Activated CD4-positive, alpha-beta memory T cell treated with anti-CD3 and anti-CD28 coated beads, Interleukin-2, amount 10 ng/mL, durations not matched to agents 7 days and 5 days (primary cell): Measurements from ENCODE around the gene LNPK. TPM values are rescaled to one million over a fixed set of nuclear protein-coding genes. Genes with fewer than 3 reads are reported as not detected.

ENCODE experiments used
- CTCF ChIA-PET: fragments of 350-600 bp; sonication (Branson Sonifier 250); formaldehyde crosslinking; loops from one replicate; lab custom pipeline; 2021; ENCODE audit warnings: antibody characterized with exemption, inconsistent platforms; lab: Charles Lee
- POLR2A ChIA-PET: fragments of 350-600 bp; sonication (Branson Sonifier 250); formaldehyde crosslinking; loops from one replicate; lab custom pipeline; 2021; ENCODE audit warnings: antibody characterized with exemption; lab: Charles Lee
- DNase-seq: peaks from one replicate; pipeline ENCODE4 v3.0.0-alpha.2; 2020
- H3K27ac Mint-ChIP-seq: one replicate; pipeline ENCODE4 v1.8.0; 2021; ENCODE audit warnings: mild to moderate bottlenecking, mixed read lengths
- H3K27me3 Mint-ChIP-seq: one replicate; pipeline ENCODE4 v1.8.0; 2021; ENCODE audit warnings: mixed read lengths
- H3K36me3 Mint-ChIP-seq: one replicate; pipeline ENCODE4 v1.8.0; 2021; ENCODE audit warnings: low read depth, mixed read lengths
- H3K4me1 Mint-ChIP-seq: one replicate; pipeline ENCODE4 v1.8.0; 2021; ENCODE audit warnings: mixed read lengths
- H3K4me3 Mint-ChIP-seq: one replicate; pipeline ENCODE4 v1.8.0; 2021; ENCODE audit warnings: mild to moderate bottlenecking, mixed read lengths
- H3K9me3 Mint-ChIP-seq: one replicate; pipeline ENCODE4 v1.8.0; 2021; ENCODE audit warnings: mixed read lengths
- total RNA-seq, 2 experiments: library from RNA; stranded (reverse); gene quantifications; one replicate each; pipeline ENCODE4 v1.2.3, GENCODE V29; 2021

LNPK gene
- total RNA-seq, 2 experiments from 2014 or later = 43.5 to 48.7 TPM

DNA sequence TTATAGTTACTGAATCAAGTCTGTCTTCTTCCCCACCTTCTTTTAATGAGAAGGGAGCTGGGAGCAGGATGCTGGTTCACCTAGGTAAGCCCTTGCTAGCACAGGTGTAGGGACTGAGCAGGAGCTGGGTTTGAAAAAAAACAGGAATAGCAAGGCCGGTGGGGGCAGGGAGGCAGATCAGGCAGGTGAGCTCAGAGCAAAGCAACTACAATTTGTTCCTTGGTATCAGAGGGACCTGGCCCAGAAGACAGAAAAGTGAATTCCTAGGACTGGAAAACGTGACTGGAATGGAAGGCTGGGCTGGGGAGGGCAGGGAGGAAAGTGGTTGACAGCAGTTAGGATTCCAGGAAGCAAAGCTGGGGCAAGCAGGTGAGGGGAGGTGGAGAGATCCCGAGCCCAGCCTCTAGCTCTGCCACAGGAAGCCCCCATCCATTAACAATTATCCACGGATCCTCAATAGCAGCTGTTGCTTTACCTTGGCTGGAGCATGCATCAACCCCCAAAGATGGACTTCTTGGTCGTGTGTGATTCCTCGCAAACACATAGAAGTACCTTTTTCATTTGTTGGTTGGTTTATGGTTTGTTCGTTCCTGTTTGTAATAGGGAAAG, 118.4 kb downstream of the LNPK start:
- DNase-seq = no peak
- POLR2A ChIA-PET = no interaction called here
- Mint-ChIP-seq H3K27ac (no peak overlapping the region), H3K27me3 (peaks cover 7% of the 10 kb centered on the region), H3K9me3 (no peaks in the 10 kb centered on the region), H3K4me3 (no peak overlapping the region), H3K36me3 (no peaks in the 10 kb centered on the region), H3K4me1 (no peaks in the 10 kb centered on the region)
- CTCF ChIA-PET = no interaction called here

DNA sequence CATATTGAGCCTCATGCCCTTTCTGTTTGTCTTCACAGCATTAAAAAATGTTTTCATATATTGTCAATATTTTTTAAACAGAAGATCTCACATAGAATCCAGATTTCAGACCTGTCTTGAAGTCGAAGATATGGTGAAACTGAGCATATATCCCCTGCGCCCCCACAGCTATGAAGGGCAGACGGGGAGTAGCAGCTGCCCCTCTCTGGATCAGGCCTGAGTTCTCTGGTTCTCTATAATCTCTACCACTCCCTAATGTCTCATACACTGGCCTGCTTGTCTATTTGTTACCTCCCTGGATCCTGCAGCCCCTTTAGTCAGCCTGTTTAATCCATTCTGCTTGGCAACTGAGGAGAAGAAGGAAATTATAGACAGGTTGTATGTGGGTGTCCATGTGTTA, 122.4 kb downstream of the LNPK start:
- Mint-ChIP-seq H3K4me3 (no peak overlapping the region), H3K27ac (no peak overlapping the region), H3K36me3 (no peaks in the 10 kb centered on the region), H3K9me3 (no peaks in the 10 kb centered on the region), H3K27me3 (peaks cover 2% of the 10 kb centered on the region), H3K4me1 (no peaks in the 10 kb centered on the region)
- POLR2A ChIA-PET = no interaction called here
- DNase-seq = no peak
- CTCF ChIA-PET = no interaction called here

DNA sequence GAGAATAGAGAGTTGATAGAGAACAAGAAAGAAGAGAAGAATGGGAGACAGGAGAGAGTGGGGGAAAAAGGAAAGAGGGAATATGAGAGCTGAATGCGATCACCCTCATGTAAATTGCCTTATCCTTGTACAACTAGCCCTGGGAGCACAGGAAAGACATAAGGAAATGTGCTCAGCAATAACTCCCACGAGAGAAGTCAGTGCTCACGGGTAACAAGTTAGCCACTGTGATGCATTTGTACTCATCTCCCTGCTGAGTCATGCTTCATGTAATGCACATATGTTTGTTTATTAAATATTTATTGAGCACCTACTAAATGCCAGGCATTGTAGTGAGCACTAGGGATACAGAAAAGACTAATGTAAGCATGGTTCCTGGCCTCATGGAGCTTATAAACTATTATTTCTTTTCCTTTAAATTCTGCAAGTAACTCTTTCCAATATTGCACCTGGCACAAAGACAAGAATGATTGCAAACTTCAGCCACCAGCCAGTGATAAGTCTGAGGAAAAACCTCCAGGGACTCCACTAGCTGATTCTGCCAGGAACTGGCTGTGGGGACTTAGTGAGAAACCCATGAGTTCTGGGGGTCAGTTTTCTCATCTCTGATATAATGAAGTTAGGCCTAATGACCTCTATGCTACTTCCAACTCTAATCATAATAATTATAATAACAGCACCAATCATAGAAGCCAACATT, 124.1 kb downstream of the LNPK start:
- no peaks in the 10 kb centered on the region for H3K9me3 Mint-ChIP-seq
- H3K27ac Mint-ChIP-seq = no peak overlapping the region
- no peak overlapping the region for H3K4me3 Mint-ChIP-seq
- POLR2A ChIA-PET = no interaction called here
- H3K4me1 Mint-ChIP-seq = no peaks in the 10 kb centered on the region
- CTCF ChIA-PET = no interaction called here
- H3K36me3 Mint-ChIP-seq = no peaks in the 10 kb centered on the region
- DNase-seq = no peak
- peaks cover 4% of the 10 kb centered on the region for H3K27me3 Mint-ChIP-seq

DNA sequence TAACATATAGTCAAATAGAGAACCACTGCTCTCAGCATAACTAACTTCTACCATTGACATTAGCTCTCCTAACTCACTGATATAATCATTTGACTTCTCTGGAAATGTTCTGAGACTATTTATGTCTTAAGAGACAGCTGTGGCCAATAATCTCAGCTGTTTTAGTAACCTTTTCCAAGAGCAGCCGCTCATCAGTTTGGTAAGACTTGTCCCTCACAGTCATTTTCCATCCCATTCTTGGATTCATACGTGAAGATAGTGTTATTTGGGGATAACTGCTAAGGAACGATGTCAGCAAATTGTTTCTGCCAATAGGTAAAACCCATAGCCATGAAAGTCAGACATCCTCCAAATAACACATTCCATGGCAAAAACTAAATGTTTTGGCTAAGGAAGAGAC, 127.8 kb downstream of the LNPK start:
- DNase-seq = no peak
- H3K4me3 Mint-ChIP-seq = no peak overlapping the region
- POLR2A ChIA-PET = no interaction called here
- no peaks in the 10 kb centered on the region for H3K9me3 Mint-ChIP-seq
- H3K4me1 Mint-ChIP-seq = no peaks in the 10 kb centered on the region
- no peak overlapping the region for H3K27ac Mint-ChIP-seq
- H3K27me3 Mint-ChIP-seq = peaks cover 10% of the 10 kb centered on the region
- CTCF ChIA-PET = no interaction called here
- H3K36me3 Mint-ChIP-seq = no peaks in the 10 kb centered on the region

Other genes starting within 250 kb of the LNPK start
- not detected for gene EVX2, start 81.7 kb upstream of the LNPK start, total RNA-seq
- not detected for gene HOXD13, start 90.5 kb upstream of the LNPK start, total RNA-seq
- not detected for gene HOXD12, start 97.5 kb upstream of the LNPK start, total RNA-seq
- gene HOXD11, start 105.0 kb upstream of the LNPK start, total RNA-seq = not detected
- gene HOXD10, start 114.5 kb upstream of the LNPK start, total RNA-seq = not detected
- not detected for gene HOXD9, start 120.5 kb upstream of the LNPK start, total RNA-seq
- not detected for gene HOXD8, start 127.4 kb upstream of the LNPK start, total RNA-seq
- not detected for gene HOXD4, start 149.3 kb upstream of the LNPK start, total RNA-seq
- not detected for gene HOXD3, start 155.0 kb upstream of the LNPK start, total RNA-seq
- not detected for gene HOXD1, start 186.4 kb upstream of the LNPK start, total RNA-seq